Fibroblast of mammary gland (primary cell): Measurements from ENCODE around the gene MAP3K20.
A peak's percentile ranks its signal among the peaks of the same experiment; 100 is the strongest.

Experiments used
- DNase-seq: peaks from one replicate; pipeline ENCODE4 v3.0.0-alpha.2; 2010; ENCODE audit warnings: low read depth
- H3K4me3 ChIP-seq: 2 replicates; pipeline ENCODE4 v1.5.1; 2011; ENCODE audit warnings: low read depth, mild to moderate bottlenecking, low read length, moderate library complexity; ENCODE audit not compliant: control insufficient read depth
- TF ChIP-seq, protein P1 (sequence below): conservative IDR thresholded peaks from 2 replicates; pipeline ENCODE4 v1.5.1; 2011; ENCODE audit warnings: low read depth, low read length, inconsistent platforms; ENCODE audit not compliant: control insufficient read depth, insufficient read depth

The MAP3K20 gene

DNA sequence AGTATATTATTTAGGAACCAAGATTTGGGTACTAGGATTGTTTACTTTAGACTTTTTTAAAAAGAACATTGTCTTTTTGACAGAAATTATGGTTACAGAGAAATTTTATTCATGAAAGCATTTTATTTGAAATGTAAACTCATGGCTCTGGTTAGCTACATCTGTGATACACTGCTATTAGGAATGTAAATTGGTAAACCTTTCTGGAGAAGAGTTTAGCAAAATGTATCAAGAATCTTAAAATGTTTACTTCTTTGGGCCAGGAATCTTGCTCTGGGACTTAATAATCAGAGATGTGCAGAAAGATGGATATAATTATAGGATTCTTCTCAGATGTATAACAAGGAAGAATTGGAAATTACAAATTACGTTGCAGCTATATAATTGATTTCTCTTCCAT, 19.7 kb downstream of the MAP3K20 start:
- DNase-seq = no peak
- no peak overlapping the region for H3K4me3 ChIP-seq
- TF ChIP-seq, protein P1, sequence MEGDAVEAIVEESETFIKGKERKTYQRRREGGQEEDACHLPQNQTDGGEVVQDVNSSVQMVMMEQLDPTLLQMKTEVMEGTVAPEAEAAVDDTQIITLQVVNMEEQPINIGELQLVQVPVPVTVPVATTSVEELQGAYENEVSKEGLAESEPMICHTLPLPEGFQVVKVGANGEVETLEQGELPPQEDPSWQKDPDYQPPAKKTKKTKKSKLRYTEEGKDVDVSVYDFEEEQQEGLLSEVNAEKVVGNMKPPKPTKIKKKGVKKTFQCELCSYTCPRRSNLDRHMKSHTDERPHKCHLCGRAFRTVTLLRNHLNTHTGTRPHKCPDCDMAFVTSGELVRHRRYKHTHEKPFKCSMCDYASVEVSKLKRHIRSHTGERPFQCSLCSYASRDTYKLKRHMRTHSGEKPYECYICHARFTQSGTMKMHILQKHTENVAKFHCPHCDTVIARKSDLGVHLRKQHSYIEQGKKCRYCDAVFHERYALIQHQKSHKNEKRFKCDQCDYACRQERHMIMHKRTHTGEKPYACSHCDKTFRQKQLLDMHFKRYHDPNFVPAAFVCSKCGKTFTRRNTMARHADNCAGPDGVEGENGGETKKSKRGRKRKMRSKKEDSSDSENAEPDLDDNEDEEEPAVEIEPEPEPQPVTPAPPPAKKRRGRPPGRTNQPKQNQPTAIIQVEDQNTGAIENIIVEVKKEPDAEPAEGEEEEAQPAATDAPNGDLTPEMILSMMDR = no peak

DNA sequence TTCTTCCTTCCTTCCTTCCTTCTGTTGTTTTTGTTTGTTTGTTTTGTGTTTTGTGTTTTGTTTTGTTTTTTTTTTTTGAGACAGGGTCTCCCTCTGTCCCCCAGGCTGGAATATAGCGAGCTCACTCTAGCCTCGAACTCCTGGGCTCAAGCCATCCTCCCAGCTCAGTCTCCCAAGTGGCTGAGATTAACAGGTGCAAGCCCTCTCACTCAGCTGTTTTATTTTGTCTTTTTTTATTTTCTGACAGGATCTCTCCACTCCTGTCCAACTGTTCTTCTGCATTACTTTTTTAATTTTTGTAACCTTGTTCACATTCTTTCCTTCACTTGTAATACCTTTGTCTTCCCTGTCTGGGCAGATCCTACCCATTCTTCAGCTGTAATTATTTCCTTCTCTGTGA, 23.6 kb downstream of the MAP3K20 start:
- no peak overlapping the region for H3K4me3 ChIP-seq
- no peak for DNase-seq
- TF ChIP-seq, protein P1 = no peak

DNA sequence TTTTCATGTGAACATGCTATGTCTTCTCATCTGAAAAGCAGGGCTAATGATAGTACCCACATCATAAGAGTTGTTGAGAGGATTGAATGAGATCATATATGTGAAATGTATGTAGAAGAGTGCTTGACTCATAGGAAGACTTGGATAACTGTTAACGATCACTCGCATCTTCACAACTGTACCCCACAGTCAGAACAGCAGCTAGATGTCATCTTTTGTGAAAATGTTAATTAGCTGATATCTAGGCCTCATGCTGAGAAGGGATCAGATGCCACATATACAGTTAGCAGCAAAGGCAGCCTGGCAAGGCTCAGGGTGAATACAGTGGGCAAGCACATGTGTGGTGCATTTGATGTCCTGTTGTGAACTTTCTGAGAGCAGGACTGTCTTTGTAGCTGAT, 24.2 kb downstream of the MAP3K20 start:
- no peak overlapping the region for H3K4me3 ChIP-seq
- DNase-seq = no peak
- TF ChIP-seq, protein P1 = no peak

DNA sequence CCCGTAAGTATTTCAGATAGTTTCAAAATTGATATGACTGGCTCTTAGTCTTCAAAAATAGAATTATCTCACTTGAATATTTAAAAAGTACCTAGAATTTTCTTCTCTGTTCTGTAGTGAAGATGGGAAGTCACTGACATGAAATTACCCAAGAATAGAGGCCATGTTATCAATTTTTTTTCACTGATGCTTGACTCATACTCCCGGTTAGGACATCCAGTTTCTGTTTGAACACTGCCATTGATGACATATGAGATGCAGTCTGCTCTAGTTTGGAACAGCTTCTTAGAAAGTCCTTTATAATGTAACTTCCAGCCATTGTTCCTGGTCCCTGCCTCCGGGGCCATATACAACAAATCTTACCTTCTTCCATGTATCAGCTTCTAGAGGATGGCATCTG, 26.0 kb downstream of the MAP3K20 start:
- H3K4me3 ChIP-seq = no peak overlapping the region
- peak; percentile 87 for DNase-seq

DNA sequence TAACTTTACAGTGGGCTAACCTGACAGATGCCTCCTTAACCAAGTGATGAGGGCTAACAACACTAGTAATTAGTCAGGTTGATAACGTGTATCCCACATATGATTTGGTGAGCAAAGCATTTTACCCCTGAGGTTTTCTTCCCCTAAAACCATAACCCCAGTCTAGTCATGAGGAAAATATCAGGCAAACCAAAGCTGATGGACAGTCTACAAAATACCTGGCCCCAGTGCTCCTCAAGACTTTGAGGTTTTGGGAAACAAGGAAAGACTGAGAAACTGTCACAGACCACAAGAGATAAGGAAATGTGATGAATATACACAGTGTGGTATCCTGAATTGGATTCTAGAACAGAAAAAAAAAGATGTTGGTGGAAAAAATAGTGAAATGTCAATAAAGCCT, 28.5 kb downstream of the MAP3K20 start:
- H3K4me3 ChIP-seq = no peak overlapping the region
- TF ChIP-seq, protein P1 = no peak
- DNase-seq = no peak

More for the DNA sequence above, 26.0 kb downstream of the MAP3K20 start:
- TF ChIP-seq, protein P1 = no peak

DNA sequence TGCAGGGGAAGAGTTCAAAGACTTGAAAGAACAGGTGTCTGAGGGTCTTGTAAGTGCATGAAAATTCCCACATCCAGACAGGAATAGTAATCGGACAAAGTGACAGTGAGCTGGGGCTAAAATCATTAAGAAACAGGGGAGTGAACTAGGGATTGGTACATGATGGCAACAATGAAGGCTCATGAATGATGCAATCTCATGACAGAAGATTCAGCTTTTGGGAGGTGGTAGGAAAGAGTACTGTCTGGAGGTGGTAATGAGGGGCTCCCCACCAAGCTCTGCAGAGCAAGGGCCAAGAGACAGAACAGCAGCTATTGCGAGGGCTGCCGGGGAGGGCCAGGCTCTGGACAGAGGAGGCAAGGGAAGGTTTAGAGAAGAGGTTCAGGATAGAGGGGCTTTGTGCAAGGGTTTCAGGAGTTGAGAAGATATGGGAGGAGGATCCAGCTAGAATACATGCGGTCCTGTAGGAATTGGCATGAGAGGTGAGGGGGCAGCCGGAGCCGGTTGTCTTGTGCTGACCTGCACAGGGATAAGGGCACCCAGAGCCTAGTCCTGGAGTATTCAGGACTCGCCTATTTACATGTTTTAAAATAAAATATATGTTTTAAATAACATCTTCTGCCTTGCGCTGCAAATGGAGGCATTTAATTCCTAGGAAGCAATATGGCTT, 31.4 kb downstream of the MAP3K20 start:
- DNase-seq = no peak
- TF ChIP-seq, protein P1 = no peak

DNA sequence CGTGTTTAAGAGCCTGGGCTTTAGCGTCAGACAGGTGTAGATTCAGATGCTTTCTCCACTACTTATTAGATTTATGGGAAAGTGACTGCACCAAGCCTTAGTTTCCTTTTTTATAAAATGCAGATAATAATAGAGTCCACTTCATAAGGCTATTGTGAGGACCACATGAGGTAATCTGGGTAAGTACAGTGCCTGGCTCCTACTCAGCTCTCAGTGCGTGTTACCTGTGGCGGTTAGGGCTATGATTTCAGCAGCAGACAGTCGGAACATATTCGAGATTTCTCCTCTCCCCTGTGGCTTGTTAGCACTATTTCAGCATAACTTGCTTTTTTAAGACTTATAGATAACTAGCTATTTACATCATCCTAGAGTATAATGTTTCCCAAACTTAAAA, 32.0 kb downstream of the MAP3K20 start:
- no peak overlapping the region for H3K4me3 ChIP-seq
- no peak for DNase-seq
- TF ChIP-seq, protein P1 = no peak

More for the DNA sequence above, 31.4 kb downstream of the MAP3K20 start:
- H3K4me3 ChIP-seq = no peak overlapping the region
